IMR-90 (cell line): ENCODE measurements around the gene GRID1. TPM values are rescaled to one million over a fixed set of nuclear protein-coding genes. Genes with fewer than 3 reads are reported as not detected.

ENCODE experiments used
- ATAC-seq: fragments of 200-7000 bp; cut with Tn5 transposase; 2 replicates; pipeline ENCODE4 v1.9.1; 2020; ENCODE audit warnings: low read depth, mild to moderate bottlenecking, moderate library complexity
- BruUV-seq: library from RNA; stranded (reverse); fragments of 400-500 nt; replicated peaks from 2 replicates; lab custom pipeline; 2021; lab: Mats Ljungman, UMichigan
- CTCF ChIA-PET: fragments of 300-600 bp; formaldehyde crosslinking; extraction: SDS; loops from one replicate; lab custom pipeline; 2021; ENCODE audit warnings: antibody characterized with exemption; lab: Yijun Ruan, JAX
- POLR2A ChIA-PET: fragments of 300-600 bp; sonication (Branson Sonifier 250); formaldehyde crosslinking; loops from one replicate; lab custom pipeline; 2022; ENCODE audit warnings: antibody characterized with exemption; ENCODE audit not compliant: unreplicated experiment; lab: Charles Lee
- DNase-seq: peaks from one replicate; pipeline ENCODE4 v3.0.0; 2013
- H2AFZ ChIP-seq: replicated peaks from 2 replicates; pipeline ENCODE3; 2013; ENCODE audit warnings: low read length, mild to moderate bottlenecking; ENCODE audit not compliant: poor library complexity
- H2AK5ac ChIP-seq: 2 replicates; pipeline ENCODE4 v1.6.1; 2013; ENCODE audit warnings: low read depth, low read length, inconsistent platforms
- H2AK9ac ChIP-seq: replicated peaks from 2 replicates; pipeline ENCODE3; 2013; ENCODE audit warnings: mild to moderate bottlenecking, low read depth, low read length, moderate library complexity; ENCODE audit not compliant: poor library complexity
- H2BK120ac ChIP-seq: 2 replicates; pipeline ENCODE4 v1.6.1; 2013; ENCODE audit warnings: low read depth, low read length, inconsistent platforms
- H2BK15ac ChIP-seq: 3 replicates; pipeline ENCODE4 v1.6.1; 2013; ENCODE audit warnings: low read depth, low read length, inconsistent platforms
- H2BK20ac ChIP-seq: 2 replicates; pipeline ENCODE4 v1.6.1; 2013; ENCODE audit warnings: low read depth, mild to moderate bottlenecking, inconsistent platforms, low read length, moderate library complexity
- H2BK5ac ChIP-seq: 2 replicates; pipeline ENCODE4 v1.6.1; 2013; ENCODE audit warnings: mild to moderate bottlenecking, low read depth, low read length, inconsistent platforms; ENCODE audit not compliant: poor library complexity, severe bottlenecking
- H3K14ac ChIP-seq: replicated peaks from 2 replicates; pipeline ENCODE4 v1.6.1; 2013; ENCODE audit warnings: low read depth, low read length, inconsistent platforms
- H3K18ac ChIP-seq: 2 replicates; pipeline ENCODE4 v1.6.1; 2013; ENCODE audit warnings: low read depth, low read length, control low read depth
- H3K23ac ChIP-seq: 2 replicates; pipeline ENCODE4 v1.6.1; 2013; ENCODE audit warnings: low read depth, low read length, inconsistent platforms
- H3K27ac ChIP-seq: 2 replicates; pipeline ENCODE4 v1.5.1; 2013; ENCODE audit warnings: mild to moderate bottlenecking, control low read depth, low read length; ENCODE audit not compliant: insufficient read depth
- H3K27me3 ChIP-seq: 2 replicates; pipeline ENCODE4 v1.6.1; 2013; ENCODE audit warnings: low read length; ENCODE audit not compliant: control insufficient read depth, insufficient read depth
- H3K36me3 ChIP-seq: 2 replicates; pipeline ENCODE4 v1.6.1; 2013; ENCODE audit warnings: low read length, mixed read lengths; ENCODE audit not compliant: control insufficient read depth, insufficient read depth
- H3K4ac ChIP-seq: 2 replicates; pipeline ENCODE4 v1.6.1; 2013; ENCODE audit warnings: low read depth, low read length, inconsistent platforms
- H3K4me1 ChIP-seq: 2 replicates; pipeline ENCODE4 v1.6.1; 2013; ENCODE audit warnings: low read length, mixed read lengths; ENCODE audit not compliant: control insufficient read depth, insufficient read depth
- H3K4me2 ChIP-seq: 2 replicates; pipeline ENCODE4 v1.6.1; 2013; ENCODE audit warnings: low read depth, mild to moderate bottlenecking, control low read depth, low read length, moderate library complexity
- H3K4me3 ChIP-seq: 2 replicates; pipeline ENCODE4 v1.5.1; 2013; ENCODE audit warnings: low read depth, mild to moderate bottlenecking, control low read depth, low read length, moderate library complexity; ENCODE audit not compliant: insufficient read depth
- H3K56ac ChIP-seq: 2 replicates; pipeline ENCODE4 v1.6.1; 2013; ENCODE audit warnings: low read length, inconsistent platforms; ENCODE audit not compliant: insufficient read depth; ENCODE audit errors: extremely low read depth
- H3K79me1 ChIP-seq, 2 experiments: 2 replicates each; pipeline ENCODE4 v1.6.1; 2013; ENCODE audit warnings: low read length in 2 of 2, inconsistent platforms in 1 of 2, low read depth in 1 of 2
- H3K9ac ChIP-seq: 2 replicates; pipeline ENCODE4 v1.6.1; 2013; ENCODE audit warnings: low read depth, low read length, control low read depth
- H3K9me1 ChIP-seq: 2 replicates; pipeline ENCODE4 v1.6.1; 2013; ENCODE audit warnings: low read length, inconsistent platforms; ENCODE audit not compliant: insufficient read depth
- H3K9me3 ChIP-seq: 2 replicates; pipeline ENCODE4 v1.6.1; 2013; ENCODE audit warnings: low read length; ENCODE audit not compliant: control insufficient read depth, insufficient read depth
- H4K20me1 ChIP-seq: 2 replicates; pipeline ENCODE4 v1.6.1; 2013; ENCODE audit warnings: low read length, inconsistent platforms; ENCODE audit not compliant: insufficient read depth
- H4K5ac ChIP-seq: 2 replicates; pipeline ENCODE4 v1.6.1; 2013; ENCODE audit warnings: mild to moderate bottlenecking, low read depth, low read length, control low read depth
- H4K8ac ChIP-seq, 2 experiments: 2 replicates each; pipeline ENCODE4 v1.6.1; 2013; ENCODE audit warnings: low read depth in 2 of 2, low read length in 2 of 2, control low read depth in 1 of 2, inconsistent platforms in 1 of 2
- H4K91ac ChIP-seq: 2 replicates; pipeline ENCODE4 v1.6.1; 2013; ENCODE audit warnings: low read depth, low read length, inconsistent platforms; ENCODE audit not compliant: insufficient read depth
- BHLHE40 ChIP-seq: fragments of 150-350 bp; IDR thresholded peaks from 2 replicates; pipeline ENCODE4 v1.6.1; 2016; ENCODE audit warnings: mild to moderate bottlenecking, low read depth, low read length
- CEBPB ChIP-seq: IDR thresholded peaks from 2 replicates; pipeline ENCODE4 v1.6.1; 2012; ENCODE audit warnings: low read depth, low read length, improper control_type of control experiment
- CHD1 ChIP-seq: IDR thresholded peaks from 2 replicates; pipeline ENCODE4 v1.6.1; 2012; ENCODE audit warnings: low read depth, low read length, improper control_type of control experiment
- FOS ChIP-seq: fragments of 150-350 bp; IDR thresholded peaks from 2 replicates; pipeline ENCODE4 v1.6.1; 2016; ENCODE audit warnings: low read depth, low read length
- MAFK ChIP-seq: IDR thresholded peaks from 2 replicates; pipeline ENCODE4 v1.6.1; 2012; ENCODE audit warnings: low read depth, low read length, improper control_type of control experiment
- MAZ ChIP-seq: IDR thresholded peaks from 2 replicates; pipeline ENCODE4 v1.6.1; 2012; ENCODE audit warnings: low read depth, mild to moderate bottlenecking, low read length, improper control_type of control experiment, moderate library complexity, borderline replicate concordance
- MXI1 ChIP-seq: IDR thresholded peaks from 2 replicates; pipeline ENCODE4 v1.6.1; 2012; ENCODE audit warnings: low read depth, mild to moderate bottlenecking, low read length, moderate library complexity, borderline replicate concordance
- NFE2L2 ChIP-seq: fragments of 150-350 bp; IDR thresholded peaks from 2 replicates; pipeline ENCODE4 v1.6.1; 2016; ENCODE audit warnings: low read depth, mild to moderate bottlenecking, low read length
- POLR2A ChIP-seq: IDR thresholded peaks from 2 replicates; pipeline ENCODE4 v1.6.1; 2012; ENCODE audit warnings: mild to moderate bottlenecking, low read depth, low read length
- RAD21 ChIP-seq: IDR thresholded peaks from 2 replicates; pipeline ENCODE4 v1.6.1; 2012; ENCODE audit warnings: low read length, improper control_type of control experiment
- RCOR1 ChIP-seq: IDR thresholded peaks from 2 replicates; pipeline ENCODE4 v1.6.1; 2012; ENCODE audit warnings: mild to moderate bottlenecking, low read length, improper control_type of control experiment; ENCODE audit not compliant: insufficient replicate concordance
- RFX5 ChIP-seq: IDR thresholded peaks from 2 replicates; pipeline ENCODE4 v1.8.0; 2012; ENCODE audit warnings: low read depth, mild to moderate bottlenecking, low read length, moderate library complexity
- SMC3 ChIP-seq: fragments of 150-350 bp; IDR thresholded peaks from 2 replicates; pipeline ENCODE4 v1.6.1; 2016; ENCODE audit warnings: low read depth, mild to moderate bottlenecking, antibody characterized with exemption, low read length, moderate library complexity
- WGBS, 2 experiments: methylation state at CpG; one replicate each; pipeline versions ENCODE4 v1.1.5 to v1.1.7; 2013; ENCODE audit warnings: missing lambda C conversion rate in 2 of 2; ENCODE audit not compliant: insufficient read length in 1 of 2; ENCODE audit errors: extremely low coverage in 2 of 2; 5-methylcytosine and 5-hydroxymethylcytosine counted together
- dilution Hi-C: fragments of 300-500 bp; cut with HindIII; formaldehyde crosslinking; loops from one replicate; pipeline ENCODE4 v1.14.3; 2018; ENCODE audit warnings: low sequenced_read_pairs; ENCODE audit not compliant: unreplicated experiment
- in situ Hi-C: fragments of 300-500 bp; cut with MboI; formaldehyde crosslinking; loops from 3 replicates; pipeline ENCODE4 v1.14.3; 2019; ENCODE audit warnings: low sequenced_read_pairs, inconsistent platforms, mixed read lengths
- intact Hi-C: fragments of 100-400 bp; cut with micrococcal nuclease; formaldehyde crosslinking; loops from 2 replicates; pipeline ENCODE4 v1.10.0; 2022
- polyA plus RNA-seq, 3 experiments: library from polyadenylated mRNA; depleted of rRNA; stranded (reverse); fragments of >200 nt; gene quantifications; 2 replicates each; pipeline ENCODE4 v1.2.3, GENCODE V29; 2012; ENCODE audit warnings: low replicate concordance in 1 of 3
- total RNA-seq: library from RNA; depleted of rRNA; stranded (reverse); fragments of >200 nt; gene quantifications from 2 replicates; pipeline ENCODE4 v1.2.3, GENCODE V29; 2012
- TF ChIP-seq, protein P1 (sequence below): fragments of 150-350 bp; IDR thresholded peaks from 2 replicates; pipeline ENCODE4 v1.6.1; 2017; ENCODE audit warnings: mild to moderate bottlenecking, antibody characterized with exemption, low read length, low read depth
- TF ChIP-seq, protein P2 (sequence below): conservative IDR thresholded peaks from 2 replicates; pipeline ENCODE4 v1.5.1; 2012; ENCODE audit warnings: mild to moderate bottlenecking, low read depth, low read length, improper control_type of control experiment
- TF ChIP-seq, protein P3 (sequence below): fragments of 150-350 bp; IDR thresholded peaks from 2 replicates; pipeline ENCODE4 v1.6.1; 2016; ENCODE audit warnings: low read depth, mild to moderate bottlenecking, low read length, moderate library complexity, borderline replicate concordance

GRID1 gene
- total and polyA plus RNA-seq, 2 of the 4 experiments (the other 2 are of a cell fraction): not detected

DNA sequence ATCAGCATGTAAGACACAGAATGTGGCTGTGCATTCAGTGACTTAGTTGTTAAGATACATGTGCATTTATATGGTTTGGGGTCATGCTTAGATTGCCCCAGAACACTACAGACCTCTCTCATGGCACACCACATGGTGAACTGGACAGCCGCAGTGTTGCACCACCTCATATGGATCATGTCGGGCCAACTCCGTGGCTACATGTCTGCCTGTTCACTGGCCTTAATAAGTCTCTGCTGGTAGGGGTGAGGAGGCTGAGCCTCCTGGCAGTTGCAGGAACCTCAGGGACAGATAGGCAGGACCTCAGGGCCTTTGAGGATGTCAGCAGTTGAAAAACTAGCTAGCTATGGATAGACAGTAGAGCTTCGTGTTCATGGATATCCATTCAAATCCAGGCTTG, 751.0 kb downstream of the GRID1 start:
- no peak overlapping the region for H2AFZ ChIP-seq
- no peak overlapping the region for H3K18ac ChIP-seq
- TF ChIP-seq MAZ (no peak), MAFK (no peak), FOS (no peak), MXI1 (no peak), CEBPB (no peak), NFE2L2 (no peak), RFX5 (no peak), BHLHE40 (no peak), RCOR1 (no peak), SMC3 (no peak), RAD21 (no peak), POLR2A (no peak), CHD1 (no peak)
- TF ChIP-seq, protein P1, sequence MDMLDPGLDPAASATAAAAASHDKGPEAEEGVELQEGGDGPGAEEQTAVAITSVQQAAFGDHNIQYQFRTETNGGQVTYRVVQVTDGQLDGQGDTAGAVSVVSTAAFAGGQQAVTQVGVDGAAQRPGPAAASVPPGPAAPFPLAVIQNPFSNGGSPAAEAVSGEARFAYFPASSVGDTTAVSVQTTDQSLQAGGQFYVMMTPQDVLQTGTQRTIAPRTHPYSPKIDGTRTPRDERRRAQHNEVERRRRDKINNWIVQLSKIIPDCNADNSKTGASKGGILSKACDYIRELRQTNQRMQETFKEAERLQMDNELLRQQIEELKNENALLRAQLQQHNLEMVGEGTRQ: no peak
- TF ChIP-seq, protein P2, sequence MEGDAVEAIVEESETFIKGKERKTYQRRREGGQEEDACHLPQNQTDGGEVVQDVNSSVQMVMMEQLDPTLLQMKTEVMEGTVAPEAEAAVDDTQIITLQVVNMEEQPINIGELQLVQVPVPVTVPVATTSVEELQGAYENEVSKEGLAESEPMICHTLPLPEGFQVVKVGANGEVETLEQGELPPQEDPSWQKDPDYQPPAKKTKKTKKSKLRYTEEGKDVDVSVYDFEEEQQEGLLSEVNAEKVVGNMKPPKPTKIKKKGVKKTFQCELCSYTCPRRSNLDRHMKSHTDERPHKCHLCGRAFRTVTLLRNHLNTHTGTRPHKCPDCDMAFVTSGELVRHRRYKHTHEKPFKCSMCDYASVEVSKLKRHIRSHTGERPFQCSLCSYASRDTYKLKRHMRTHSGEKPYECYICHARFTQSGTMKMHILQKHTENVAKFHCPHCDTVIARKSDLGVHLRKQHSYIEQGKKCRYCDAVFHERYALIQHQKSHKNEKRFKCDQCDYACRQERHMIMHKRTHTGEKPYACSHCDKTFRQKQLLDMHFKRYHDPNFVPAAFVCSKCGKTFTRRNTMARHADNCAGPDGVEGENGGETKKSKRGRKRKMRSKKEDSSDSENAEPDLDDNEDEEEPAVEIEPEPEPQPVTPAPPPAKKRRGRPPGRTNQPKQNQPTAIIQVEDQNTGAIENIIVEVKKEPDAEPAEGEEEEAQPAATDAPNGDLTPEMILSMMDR: no peak
- TF ChIP-seq, protein P3, sequence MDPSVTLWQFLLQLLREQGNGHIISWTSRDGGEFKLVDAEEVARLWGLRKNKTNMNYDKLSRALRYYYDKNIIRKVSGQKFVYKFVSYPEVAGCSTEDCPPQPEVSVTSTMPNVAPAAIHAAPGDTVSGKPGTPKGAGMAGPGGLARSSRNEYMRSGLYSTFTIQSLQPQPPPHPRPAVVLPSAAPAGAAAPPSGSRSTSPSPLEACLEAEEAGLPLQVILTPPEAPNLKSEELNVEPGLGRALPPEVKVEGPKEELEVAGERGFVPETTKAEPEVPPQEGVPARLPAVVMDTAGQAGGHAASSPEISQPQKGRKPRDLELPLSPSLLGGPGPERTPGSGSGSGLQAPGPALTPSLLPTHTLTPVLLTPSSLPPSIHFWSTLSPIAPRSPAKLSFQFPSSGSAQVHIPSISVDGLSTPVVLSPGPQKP: no peak
- H3K56ac ChIP-seq: no peak overlapping the region
- H4K91ac ChIP-seq: no peak overlapping the region
- H3K27ac ChIP-seq: no peak overlapping the region
- WGBS, 2 experiments: no CpG with 5 or more reads among the region's 4 CpGs
- ChIA-PET CTCF (no interaction called here), POLR2A (no interaction called here)
- H4K5ac ChIP-seq: no peak overlapping the region
- no peak for DNase-seq
- H3K14ac ChIP-seq: no peak overlapping the region
- no peak overlapping the region for H3K9ac ChIP-seq
- intact Hi-C loops (no loop called here), in situ Hi-C loops (no loop called here), dilution Hi-C loops (no loop called here)
- no peak overlapping the region for H3K23ac ChIP-seq
- no peak for ATAC-seq
- no peak overlapping the region for H2BK15ac ChIP-seq
- no peaks in the 10 kb centered on the region for H3K9me1 ChIP-seq
- no peaks in the 10 kb centered on the region for H3K79me1 ChIP-seq
- H3K27me3 ChIP-seq: no peaks in the 10 kb centered on the region
- no peak overlapping the region for H2BK120ac ChIP-seq
- H3K4me2 ChIP-seq: no peak overlapping the region
- H4K20me1 ChIP-seq: no peaks in the 10 kb centered on the region
- H2AK9ac ChIP-seq: no peak overlapping the region
- peaks cover 28% of the 10 kb centered on the region for H3K9me3 ChIP-seq
- H3K4me3 ChIP-seq: no peak overlapping the region
- H2AK5ac ChIP-seq: no peak overlapping the region
- no peaks in the 10 kb centered on the region for H3K4me1 ChIP-seq
- no peak overlapping the region for H3K4ac ChIP-seq
- H3K36me3 ChIP-seq: no peaks in the 10 kb centered on the region
- H4K8ac ChIP-seq: no peak overlapping the region
- no peak overlapping the region for H2BK20ac ChIP-seq
- BruUV-seq: no TSS peak
- no peak overlapping the region for H2BK5ac ChIP-seq
